Fibroblast of skin of scalp (primary cell): ENCODE data around the gene GNE.

ENCODE experiments used
- DNase-seq: peaks from one replicate; pipeline ENCODE4 v3.0.0-alpha.2; 2013

Gene GNE

GRCh38 chr9:36166168-36166927 lies 91.9 kb downstream of the GNE start:
- peak; percentile 84 for DNase-seq

GRCh38 chr9:36165826-36166167 lies 92.5 kb downstream of the GNE start:
- peak; percentile 72 for DNase-seq

DNA sequence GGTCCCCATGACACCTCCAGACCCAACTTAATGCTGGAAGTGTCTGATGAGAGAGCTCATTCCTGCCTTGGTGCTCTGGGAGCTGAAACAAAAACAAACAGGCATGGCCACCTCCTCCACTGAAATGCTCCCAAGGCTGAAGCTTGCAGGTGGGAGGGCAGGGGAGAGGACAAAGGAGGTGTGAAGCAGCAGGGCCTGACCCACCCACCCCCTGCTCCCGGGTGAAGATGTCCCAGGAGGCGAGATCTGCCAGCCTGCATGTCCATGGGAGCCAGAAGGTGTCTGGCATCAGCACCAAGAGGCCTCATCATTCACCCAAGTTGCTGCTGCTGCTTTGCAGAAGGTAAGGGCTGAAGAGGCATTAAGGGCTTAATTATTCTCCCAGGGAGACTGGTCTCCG lies 93.3 kb downstream of the GNE start:
- no peak for DNase-seq
